Mesendoderm (in vitro differentiated cells): Measurements from ENCODE around the gene DCXR.

Experiments
- DNase-seq: peaks from one replicate; pipeline ENCODE4 v3.0.0; 2013
- H2AK5ac ChIP-seq: 2 replicates; pipeline ENCODE4 v1.6.1; 2013; ENCODE audit warnings: low read length, inconsistent platforms
- H2BK120ac ChIP-seq: 2 replicates; pipeline ENCODE4 v1.6.1; 2013; ENCODE audit warnings: low read depth, mild to moderate bottlenecking, low read length, moderate library complexity, mixed read lengths
- H2BK15ac ChIP-seq: replicated peaks from 2 replicates; pipeline ENCODE4 v1.6.1; 2013; ENCODE audit warnings: low read depth, mild to moderate bottlenecking, moderate library complexity
- H2BK5ac ChIP-seq: 2 replicates; pipeline ENCODE4 v1.6.1; 2013; ENCODE audit warnings: low read length, inconsistent platforms
- H3K18ac ChIP-seq: 2 replicates; pipeline ENCODE4 v1.6.1; 2013; ENCODE audit warnings: mild to moderate bottlenecking, low read length, mixed read lengths
- H3K23ac ChIP-seq: one replicate; pipeline ENCODE4 v1.6.1; 2013; ENCODE audit warnings: low read length
- H3K27ac ChIP-seq: 2 replicates; pipeline ENCODE4 v1.5.1; 2013; ENCODE audit warnings: low read depth, mild to moderate bottlenecking, inconsistent platforms, low read length, moderate library complexity
- H3K27me3 ChIP-seq: 2 replicates; pipeline ENCODE4 v1.6.1; 2013; ENCODE audit warnings: low read length, control low read depth, mild to moderate bottlenecking, inconsistent platforms; ENCODE audit not compliant: insufficient read depth, poor library complexity
- H3K36me3 ChIP-seq: 2 replicates; pipeline ENCODE4 v1.6.1; 2013; ENCODE audit warnings: low read length, inconsistent platforms; ENCODE audit not compliant: control insufficient read depth, insufficient read depth
- H3K4ac ChIP-seq: one replicate; pipeline ENCODE4 v1.6.1; 2013; ENCODE audit warnings: low read depth, mild to moderate bottlenecking, low read length, moderate library complexity
- H3K4me1 ChIP-seq: 2 replicates; pipeline ENCODE4 v1.6.1; 2013; ENCODE audit warnings: low read depth, low read length, inconsistent platforms; ENCODE audit not compliant: control insufficient read depth
- H3K4me2 ChIP-seq: 2 replicates; pipeline ENCODE4 v1.6.1; 2013; ENCODE audit warnings: low read length
- H3K4me3 ChIP-seq: 2 replicates; pipeline ENCODE4 v1.5.1; 2013; ENCODE audit warnings: mild to moderate bottlenecking, low read length
- H3K56ac ChIP-seq: one replicate; pipeline ENCODE4 v1.6.1; 2013; ENCODE audit warnings: low read length
- H3K79me1 ChIP-seq: 2 replicates; pipeline ENCODE4 v1.6.1; 2013; ENCODE audit warnings: low read length, inconsistent platforms
- H3K79me2 ChIP-seq: 2 replicates; pipeline ENCODE4 v1.6.1; 2013; ENCODE audit warnings: mild to moderate bottlenecking, low read length; ENCODE audit not compliant: control insufficient read depth, insufficient read depth
- H3K9ac ChIP-seq: 2 replicates; pipeline ENCODE4 v1.6.1; 2013; ENCODE audit warnings: low read length, inconsistent platforms
- H4K5ac ChIP-seq: one replicate; pipeline ENCODE4 v1.6.1; 2013; ENCODE audit warnings: low read length
- H4K8ac ChIP-seq: one replicate; pipeline ENCODE4 v1.6.1; 2013; ENCODE audit warnings: low read depth, mild to moderate bottlenecking, control low read depth, low read length, moderate library complexity
- WGBS: extraction: QIAGEN DNeasy Blood & Tissue Kit; methylation state at CpG from one replicate; pipeline ENCODE4 v1.1.7; 2013; ENCODE audit warnings: low lambda C conversion rate, missing lambda C conversion rate; ENCODE audit not compliant: insufficient coverage; ENCODE audit errors: extremely low coverage; 5-methylcytosine and 5-hydroxymethylcytosine counted together

DCXR gene

DNA sequence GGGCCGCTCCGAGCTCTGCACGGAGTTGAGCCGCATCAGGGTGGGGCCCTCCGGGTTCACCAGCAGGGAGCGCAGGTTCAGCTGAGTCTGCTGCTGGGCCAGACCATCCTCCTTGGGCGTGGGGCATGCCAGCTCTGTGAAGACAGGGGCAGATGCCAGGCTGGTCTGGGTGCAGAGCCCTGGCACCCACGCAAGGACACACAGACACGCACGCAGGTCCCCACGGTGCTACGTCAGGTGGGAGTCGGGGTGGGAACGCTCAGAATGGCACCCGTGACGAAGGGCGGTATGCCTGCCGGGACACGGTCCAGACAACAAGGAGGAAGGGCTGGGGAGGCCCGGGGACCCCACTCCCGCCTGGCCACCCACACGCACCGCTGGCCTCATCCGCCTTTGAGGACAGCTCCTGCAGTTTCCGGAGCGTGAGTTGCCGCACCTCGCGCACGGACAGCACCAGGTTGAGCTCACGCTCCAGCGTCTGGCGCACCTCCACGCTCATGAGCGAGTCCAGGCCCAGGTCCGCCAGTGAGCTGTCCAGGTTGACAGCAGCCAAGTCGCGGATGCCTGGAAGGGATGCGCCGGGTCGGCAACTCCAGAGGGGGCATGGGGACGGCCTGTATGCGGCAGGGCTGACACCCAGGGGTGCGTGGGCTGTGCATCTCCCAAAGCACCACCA, 43.4 kb upstream of the DCXR start:
- H4K5ac ChIP-seq = no peak overlapping the region
- H3K27ac ChIP-seq = no peak overlapping the region
- H4K8ac ChIP-seq = no peak overlapping the region
- H3K4me1 ChIP-seq = no peaks in the 10 kb centered on the region
- H3K4me2 ChIP-seq = no peak overlapping the region
- no peak overlapping the region for H3K4ac ChIP-seq
- H2BK15ac ChIP-seq = no peak overlapping the region
- no peak overlapping the region for H3K18ac ChIP-seq
- DNase-seq = no peak
- no peaks in the 10 kb centered on the region for H3K79me2 ChIP-seq
- H3K36me3 ChIP-seq = peaks cover 47% of the 10 kb centered on the region
- H3K9ac ChIP-seq = no peak overlapping the region
- no peaks in the 10 kb centered on the region for H3K27me3 ChIP-seq
- no peak overlapping the region for H3K56ac ChIP-seq
- no peak overlapping the region for H3K23ac ChIP-seq
- H2AK5ac ChIP-seq = no peak overlapping the region
- H3K79me1 ChIP-seq = peaks cover 4% of the 10 kb centered on the region
- H2BK120ac ChIP-seq = no peak overlapping the region
- H3K4me3 ChIP-seq = no peak overlapping the region
- no CpG with 5 or more reads among the region's 44 CpGs for WGBS
- no peak overlapping the region for H2BK5ac ChIP-seq

DNA sequence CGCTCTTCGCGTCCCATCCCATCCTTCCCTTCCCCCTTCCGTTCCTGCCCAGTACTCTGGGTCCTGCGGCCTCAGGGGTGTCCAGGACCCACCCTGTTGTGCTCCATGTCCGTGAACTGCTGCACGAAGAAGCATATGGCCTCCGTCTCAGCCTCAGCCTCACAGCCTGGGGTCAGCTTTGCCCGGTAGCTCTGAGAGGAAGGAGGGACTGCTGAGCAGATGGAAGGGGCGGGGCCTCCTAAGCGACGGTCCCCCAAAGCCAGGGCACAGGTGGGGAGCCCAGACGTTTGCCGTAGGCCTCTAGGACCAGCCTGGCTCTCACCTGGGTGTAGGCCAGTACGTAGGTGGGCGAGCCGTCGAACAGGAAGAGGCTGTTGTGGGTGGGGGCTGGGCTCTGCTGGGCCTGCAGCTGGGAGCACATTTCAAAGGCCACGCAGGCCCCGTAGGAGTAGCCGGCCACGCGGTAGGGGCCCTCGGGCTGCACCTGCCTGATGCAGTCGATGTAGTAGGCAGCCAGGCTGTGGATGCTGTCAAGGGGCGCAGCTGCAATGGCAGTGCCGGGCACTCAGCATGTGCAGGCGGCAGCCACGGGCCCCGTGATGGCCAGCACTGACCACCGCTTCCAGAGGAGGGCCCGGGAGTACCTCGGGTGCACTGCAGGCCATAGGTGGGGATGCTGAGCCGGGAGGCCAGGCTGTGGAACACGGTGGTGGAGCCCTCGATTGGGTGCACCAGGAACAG, 42.7 kb upstream of the DCXR start:
- no peak overlapping the region for H3K18ac ChIP-seq
- H3K4me1 ChIP-seq = no peaks in the 10 kb centered on the region
- peaks cover 41% of the 10 kb centered on the region for H3K36me3 ChIP-seq
- no peak overlapping the region for H3K9ac ChIP-seq
- H4K5ac ChIP-seq = no peak overlapping the region
- peaks cover 4% of the 10 kb centered on the region for H3K79me1 ChIP-seq
- H3K4ac ChIP-seq = no peak overlapping the region
- H3K23ac ChIP-seq = no peak overlapping the region
- no CpG with 5 or more reads among the region's 36 CpGs for WGBS
- H2BK15ac ChIP-seq = no peak overlapping the region
- H2BK5ac ChIP-seq = no peak overlapping the region
- H3K4me3 ChIP-seq = no peak overlapping the region
- H3K56ac ChIP-seq = no peak overlapping the region
- H2BK120ac ChIP-seq = no peak overlapping the region
- H4K8ac ChIP-seq = no peak overlapping the region
- DNase-seq = no peak
- H3K79me2 ChIP-seq = no peaks in the 10 kb centered on the region
- H2AK5ac ChIP-seq = no peak overlapping the region
- H3K4me2 ChIP-seq = no peak overlapping the region
- H3K27ac ChIP-seq = no peak overlapping the region
- no peaks in the 10 kb centered on the region for H3K27me3 ChIP-seq

DNA sequence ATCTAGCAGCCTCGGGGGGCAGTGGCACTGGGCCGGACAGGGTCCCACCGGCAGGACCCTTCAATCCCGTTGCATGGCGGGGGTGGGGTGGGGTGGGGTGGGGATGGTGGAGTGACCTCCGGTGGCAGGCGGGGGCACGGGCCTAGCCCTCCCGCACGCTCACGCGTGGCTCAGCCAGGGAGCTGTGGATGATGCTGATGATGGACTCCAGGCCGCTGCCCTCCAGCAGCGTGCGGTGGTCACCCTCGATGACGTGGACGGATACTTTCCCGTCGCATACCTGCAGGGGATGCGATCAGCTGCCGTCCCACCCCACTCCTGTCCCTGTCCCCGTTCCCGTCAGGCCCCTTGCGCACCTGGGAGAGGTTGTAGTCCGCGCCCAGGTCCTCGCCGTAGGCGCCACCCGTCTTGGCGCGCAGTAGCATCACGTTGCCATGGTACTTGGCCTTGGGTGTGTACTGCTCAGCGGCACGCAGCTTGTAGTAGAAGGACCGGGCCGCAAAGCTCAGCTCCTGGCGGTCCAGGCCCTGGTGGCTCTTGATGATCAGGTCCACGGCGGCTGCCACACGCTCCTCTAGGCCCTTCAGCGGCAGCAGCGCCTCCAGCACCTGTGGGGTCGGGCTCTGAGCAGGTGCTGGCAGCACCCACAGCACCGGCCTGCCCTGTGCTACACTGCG, 41.6 kb upstream of the DCXR start:
- Histone ChIP-seq H3K56ac (no peak overlapping the region), H2BK120ac (no peak overlapping the region), H3K36me3 (peaks cover 38% of the 10 kb centered on the region), H3K4me2 (no peak overlapping the region), H3K9ac (no peak overlapping the region), H3K4ac (no peak overlapping the region), H3K27ac (no peak overlapping the region), H2BK15ac (no peak overlapping the region), H4K5ac (no peak overlapping the region), H3K4me3 (no peak overlapping the region), H3K27me3 (no peaks in the 10 kb centered on the region), H3K18ac (no peak overlapping the region), H2BK5ac (no peak overlapping the region), H2AK5ac (no peak overlapping the region), H3K4me1 (no peaks in the 10 kb centered on the region), H4K8ac (no peak overlapping the region), H3K23ac (no peak overlapping the region), H3K79me2 (no peaks in the 10 kb centered on the region), H3K79me1 (peaks cover 2% of the 10 kb centered on the region)
- DNase-seq = no peak
- WGBS = no CpG with 5 or more reads among the region's 47 CpGs

DNA sequence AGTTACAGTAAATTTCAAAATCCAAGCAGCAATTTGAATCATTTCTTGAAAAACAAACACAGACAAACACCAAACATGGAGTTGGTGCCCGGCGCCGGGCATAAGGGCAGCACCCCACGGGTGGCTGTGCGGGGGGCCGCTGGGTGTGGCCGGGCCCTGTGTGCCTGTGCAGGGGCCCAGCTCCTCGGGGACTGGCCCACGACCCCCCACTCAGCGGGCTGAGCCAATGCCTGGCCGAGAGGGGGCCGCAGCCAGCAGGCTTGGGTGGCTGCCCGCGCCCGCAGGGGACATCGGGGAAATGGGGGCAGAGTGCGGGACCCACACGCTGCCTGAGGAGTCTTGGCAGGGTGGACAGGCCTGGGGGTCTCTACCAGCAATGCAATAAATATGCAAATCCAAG, 40.9 kb upstream of the DCXR start:
- Histone ChIP-seq H2AK5ac (no peak overlapping the region), H3K27ac (no peak overlapping the region), H3K36me3 (peaks cover 32% of the 10 kb centered on the region), H4K5ac (no peak overlapping the region), H3K4ac (no peak overlapping the region), H2BK120ac (no peak overlapping the region), H3K79me1 (peaks cover 2% of the 10 kb centered on the region), H2BK5ac (no peak overlapping the region), H2BK15ac (no peak overlapping the region), H4K8ac (no peak overlapping the region), H3K9ac (no peak overlapping the region), H3K4me2 (no peak overlapping the region), H3K56ac (no peak overlapping the region), H3K23ac (no peak overlapping the region), H3K4me3 (no peak overlapping the region), H3K79me2 (no peaks in the 10 kb centered on the region), H3K4me1 (no peaks in the 10 kb centered on the region), H3K27me3 (no peaks in the 10 kb centered on the region), H3K18ac (no peak overlapping the region)
- no peak for DNase-seq
- WGBS = no CpG with 5 or more reads among the region's 18 CpGs

DNA sequence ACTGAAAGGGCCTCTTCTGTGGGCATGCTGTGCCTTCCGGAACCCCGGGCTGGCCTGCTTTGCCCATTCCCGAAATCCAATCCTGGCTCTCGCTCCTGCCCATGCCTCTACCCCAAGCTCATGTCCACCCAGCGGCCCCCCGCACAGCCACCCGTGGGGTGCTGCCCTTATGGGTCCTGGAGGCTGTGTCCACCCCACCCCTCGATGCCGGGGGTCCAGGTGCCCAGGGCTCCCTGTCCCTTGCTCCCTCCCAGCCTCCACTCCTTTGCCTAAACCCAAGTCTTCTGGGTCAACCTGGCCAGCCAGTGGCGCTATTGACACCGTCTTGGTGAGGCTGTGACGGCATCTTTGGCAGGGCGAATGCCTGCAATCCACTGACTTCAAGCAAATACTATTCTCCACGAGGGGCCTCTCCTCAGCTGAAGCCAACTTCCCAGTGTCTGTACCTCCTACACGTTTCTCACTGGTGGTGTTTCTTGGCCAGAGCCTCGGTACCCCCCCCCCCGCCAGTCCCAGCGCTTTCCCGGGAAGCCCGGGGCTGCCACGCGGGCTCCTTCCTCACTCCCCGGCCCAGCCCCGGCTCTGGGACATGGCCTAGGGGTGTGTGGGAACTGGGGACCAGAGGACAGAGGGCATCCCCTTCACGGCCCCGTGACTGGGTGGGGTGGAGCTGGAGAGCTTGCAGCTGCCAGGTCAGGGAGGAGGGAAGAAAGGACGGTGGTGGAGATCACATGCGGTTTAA, 40.3 kb upstream of the DCXR start:
- Histone ChIP-seq H3K9ac (no peak overlapping the region), H3K79me2 (no peaks in the 10 kb centered on the region), H3K27ac (no peak overlapping the region), H3K18ac (no peak overlapping the region), H3K4me3 (no peak overlapping the region), H3K27me3 (no peaks in the 10 kb centered on the region), H2AK5ac (no peak overlapping the region), H3K79me1 (no peaks in the 10 kb centered on the region), H4K8ac (no peak overlapping the region), H2BK15ac (no peak overlapping the region), H3K4me2 (no peak overlapping the region), H3K4me1 (no peaks in the 10 kb centered on the region), H4K5ac (no peak overlapping the region), H3K36me3 (peaks cover 25% of the 10 kb centered on the region), H2BK5ac (no peak overlapping the region), H2BK120ac (no peak overlapping the region), H3K23ac (no peak overlapping the region), H3K56ac (no peak overlapping the region), H3K4ac (no peak overlapping the region)
- WGBS = no CpG with 5 or more reads among the region's 28 CpGs
- peak; percentile 48 for DNase-seq
